PC-9 (cell line): ENCODE measurements around the gene NKAIN2. TPM values are rescaled to one million over a fixed set of nuclear protein-coding genes. Genes with fewer than 3 reads are reported as not detected.

Experiments used
- BruUV-seq: library from RNA; stranded (reverse); fragments of 400-500 nt; replicated peaks from 2 replicates; lab custom pipeline; 2021; lab: Mats Ljungman, UMichigan
- CTCF ChIA-PET: fragments of 300-600 bp; sonication (Branson Sonifier 250); formaldehyde crosslinking; loops from one replicate; lab custom pipeline; 2022; ENCODE audit warnings: antibody characterized with exemption; lab: Charles Lee
- POLR2A ChIA-PET: fragments of 300-600 bp; sonication (Branson Sonifier 250); formaldehyde crosslinking; loops from one replicate; lab custom pipeline; 2022; ENCODE audit warnings: antibody characterized with exemption; ENCODE audit not compliant: unreplicated experiment; lab: Charles Lee
- DNase-seq, 2 experiments: peaks; one replicate each; pipeline versions ENCODE4 v3.0.0 to v3.0.0-alpha.2; 2015 to 2022; ENCODE audit warnings: mixed read lengths in 1 of 2
- H2AFZ ChIP-seq: fragments of 200-600 bp; sonication (generic); 2 replicates; pipeline ENCODE4 v1.8.1; 2017; ENCODE audit warnings: antibody characterized with exemption
- H3F3A ChIP-seq: fragments of 200-600 bp; sonication (generic); 2 replicates; pipeline ENCODE4 v1.8.1; 2017; ENCODE audit warnings: antibody characterized with exemption, mild to moderate bottlenecking, low read depth; ENCODE audit not compliant: insufficient read depth
- H3K27ac ChIP-seq: fragments of 200-600 bp; sonication (generic); 2 replicates; pipeline ENCODE4 v1.6.1; 2016; ENCODE audit warnings: mixed run types
- H3K27me3 ChIP-seq: fragments of 200-600 bp; sonication (generic); 2 replicates; pipeline ENCODE4 v1.6.1; 2016; ENCODE audit warnings: low read depth, mixed run types; ENCODE audit not compliant: insufficient read depth
- H3K36me3 ChIP-seq: fragments of 200-600 bp; sonication (generic); 2 replicates; pipeline ENCODE4 v1.6.1; 2016; ENCODE audit warnings: low read depth, mixed run types
- H3K4me1 ChIP-seq: fragments of 200-600 bp; sonication (generic); replicated peaks from 2 replicates; pipeline ENCODE4 v1.6.1; 2016; ENCODE audit warnings: mixed run types; ENCODE audit not compliant: insufficient read depth
- H3K4me2 ChIP-seq: fragments of 200-600 bp; sonication (generic); 2 replicates; pipeline ENCODE4 v1.6.1; 2017; ENCODE audit warnings: mixed run types
- H3K4me3 ChIP-seq: fragments of 200-600 bp; sonication (generic); 2 replicates; pipeline ENCODE4 v1.6.1; 2016; ENCODE audit warnings: mixed run types
- H3K79me2 ChIP-seq: fragments of 200-600 bp; sonication (generic); 2 replicates; pipeline ENCODE4 v1.6.1; 2017; ENCODE audit warnings: low read depth, mixed run types
- H3K9me2 ChIP-seq: fragments of 200-600 bp; sonication (generic); 2 replicates; pipeline ENCODE4 v1.8.1; 2017; ENCODE audit warnings: mild to moderate bottlenecking; ENCODE audit not compliant: insufficient read depth
- H3K9me3 ChIP-seq: fragments of 200-600 bp; sonication (generic); 2 replicates; pipeline ENCODE4 v1.8.1; 2016; ENCODE audit warnings: low read depth; ENCODE audit not compliant: insufficient read depth
- H4K20me1 ChIP-seq: fragments of 200-600 bp; sonication (generic); 2 replicates; pipeline ENCODE4 v1.8.1; 2017; ENCODE audit not compliant: insufficient read depth
- CTCF ChIP-seq: fragments of 200-600 bp; sonication (generic); conservative IDR thresholded peaks from 2 replicates; pipeline ENCODE4 v1.6.1; 2017; ENCODE audit warnings: mixed run types, antibody characterized with exemption, mild to moderate bottlenecking, moderate library complexity
- EZH2 ChIP-seq: fragments of 200-600 bp; sonication (generic); IDR thresholded peaks from 2 replicates; pipeline ENCODE4 v1.8.0; 2017; ENCODE audit warnings: antibody characterized with exemption, low read depth
- intact Hi-C: fragments of 100-400 bp; cut with micrococcal nuclease; formaldehyde crosslinking; loops from one replicate; pipeline ENCODE4 v1.10.0; 2022; ENCODE audit not compliant: unreplicated experiment
- total RNA-seq: library from RNA; stranded (reverse); gene quantifications from 2 replicates; pipeline ENCODE4 v1.2.3, GENCODE V29; 2021

The NKAIN2 gene
- total RNA-seq, 1 experiment from 2014 or later = not detected

GRCh38 chr6:124659427-124659826, 855.8 kb downstream of the NKAIN2 start:
- Histone ChIP-seq H3K4me2 (no peak overlapping the region), H3K4me1 (no peaks in the 10 kb centered on the region), H3K27me3 (no peaks in the 10 kb centered on the region), H3K9me3 (no peaks in the 10 kb centered on the region), H3K36me3 (no peaks in the 10 kb centered on the region), H3K4me3 (no peak overlapping the region), H3K27ac (no peak overlapping the region), H3K9me2 (no peaks in the 10 kb centered on the region), H3F3A (no peaks in the 10 kb centered on the region), H2AFZ (no peak overlapping the region), H4K20me1 (no peaks in the 10 kb centered on the region), H3K79me2 (no peaks in the 10 kb centered on the region)
- intact Hi-C loops = no loop called here
- ChIA-PET CTCF (no interaction called here), POLR2A (no interaction called here)
- BruUV-seq = no TSS peak
- TF ChIP-seq CTCF (no peak), EZH2 (no peak)
- DNase-seq = no peak

DNA sequence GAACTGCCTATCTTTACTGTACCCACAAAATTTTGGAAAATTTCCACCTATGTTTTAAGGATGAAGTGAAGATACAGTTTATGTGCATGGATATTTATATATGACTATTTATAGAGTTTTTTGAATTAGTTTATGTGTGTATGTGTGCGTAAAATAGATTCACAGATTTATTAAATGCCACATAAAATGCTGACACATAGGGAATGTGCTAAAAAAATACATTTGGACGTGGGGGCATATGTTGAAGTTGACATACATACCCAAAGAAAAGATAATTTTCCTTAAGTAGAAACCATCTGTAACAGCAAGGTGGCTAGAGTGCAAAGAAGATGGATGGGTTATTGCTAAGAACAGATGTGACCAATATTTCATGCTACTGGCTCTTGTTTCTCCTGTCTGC, 856.5 kb downstream of the NKAIN2 start:
- no peak overlapping the region for H3K4me2 ChIP-seq
- ChIA-PET POLR2A (no interaction called here), CTCF (no interaction called here)
- no peaks in the 10 kb centered on the region for H3F3A ChIP-seq
- intact Hi-C loops = no loop called here
- TF ChIP-seq CTCF = no peak
- TF ChIP-seq EZH2 = no peak
- H3K4me1 ChIP-seq = no peaks in the 10 kb centered on the region
- H3K9me3 ChIP-seq = no peaks in the 10 kb centered on the region
- H2AFZ ChIP-seq = no peak overlapping the region
- H3K27ac ChIP-seq = no peak overlapping the region
- BruUV-seq = no TSS peak
- no peaks in the 10 kb centered on the region for H4K20me1 ChIP-seq
- H3K9me2 ChIP-seq = no peaks in the 10 kb centered on the region
- H3K36me3 ChIP-seq = no peaks in the 10 kb centered on the region
- no peaks in the 10 kb centered on the region for H3K27me3 ChIP-seq
- no peak for DNase-seq
- no peak overlapping the region for H3K4me3 ChIP-seq
- H3K79me2 ChIP-seq = no peaks in the 10 kb centered on the region

DNA sequence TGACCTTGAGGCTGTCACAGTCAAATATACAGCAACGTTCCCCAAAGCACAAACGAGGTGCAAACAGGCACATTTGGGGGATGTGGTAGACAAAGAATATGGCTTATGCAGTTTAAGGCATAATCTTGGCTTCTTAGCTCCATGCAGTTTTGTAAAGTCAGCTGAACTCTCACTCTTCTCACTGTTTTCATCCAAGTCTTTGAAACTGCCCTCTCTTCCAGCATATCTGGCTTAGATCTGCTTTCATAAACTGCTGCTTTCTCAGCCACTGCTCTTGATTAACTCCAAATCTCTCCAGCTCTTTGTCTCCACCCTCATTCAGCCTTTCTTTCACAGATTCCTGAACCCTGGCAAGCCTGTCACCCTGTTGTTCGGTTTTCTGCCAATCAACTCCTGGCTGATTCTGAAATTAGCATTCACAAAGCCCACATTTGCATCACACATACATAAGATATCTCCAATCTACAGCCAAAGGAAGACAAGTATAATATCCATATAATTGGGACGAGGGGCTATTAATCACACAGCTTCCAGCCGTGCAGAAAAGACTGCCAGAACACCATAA, 857.5 kb downstream of the NKAIN2 start:
- no peaks in the 10 kb centered on the region for H3K79me2 ChIP-seq
- no peak for TF ChIP-seq CTCF
- no peak for TF ChIP-seq EZH2
- BruUV-seq = no TSS peak
- no peaks in the 10 kb centered on the region for H3K9me2 ChIP-seq
- no peaks in the 10 kb centered on the region for H4K20me1 ChIP-seq
- no peak overlapping the region for H3K4me3 ChIP-seq
- H3K27me3 ChIP-seq = no peaks in the 10 kb centered on the region
- no peak overlapping the region for H3K27ac ChIP-seq
- ChIA-PET CTCF (no interaction called here), POLR2A (interaction anchor here (0.7 kb wide), 1 partner anchor 1401 kb away, joined by 3 read pairs; no protein-coding TSS in a partner anchor)
- no peak for DNase-seq
- no peak overlapping the region for H2AFZ ChIP-seq
- no peaks in the 10 kb centered on the region for H3F3A ChIP-seq
- no peaks in the 10 kb centered on the region for H3K9me3 ChIP-seq
- no peaks in the 10 kb centered on the region for H3K4me1 ChIP-seq
- intact Hi-C loops = no loop called here
- no peaks in the 10 kb centered on the region for H3K36me3 ChIP-seq
- H3K4me2 ChIP-seq = no peak overlapping the region
